Glutamatergic neuron (in vitro differentiated cells): Measurements from ENCODE around the gene HNRNPM. TPM values are rescaled to one million over a fixed set of nuclear protein-coding genes. Genes with fewer than 3 reads are reported as not detected.
"Not testable (repeated sequence)": the region's sequence is repeated elsewhere in the genome, so short reads cannot be mapped to it uniquely, and the experiment has no call there.

Experiments
- DNase-seq: peaks from one replicate; pipeline ENCODE4 v3.0.0; 2022
- H3K27ac Mint-ChIP-seq: one replicate; pipeline ENCODE4 v1.8.0; 2020; ENCODE audit warnings: mild to moderate bottlenecking, mixed read lengths, inconsistent platforms; ENCODE audit not compliant: unreplicated experiment
- H3K27me3 Mint-ChIP-seq: one replicate; pipeline ENCODE4 v1.8.0; 2020; ENCODE audit warnings: mild to moderate bottlenecking, moderate library complexity, mixed read lengths, inconsistent platforms; ENCODE audit not compliant: unreplicated experiment
- H3K36me3 Mint-ChIP-seq: one replicate; pipeline ENCODE4 v1.8.0; 2020; ENCODE audit warnings: mild to moderate bottlenecking, mixed read lengths, inconsistent platforms; ENCODE audit not compliant: unreplicated experiment
- H3K4me1 Mint-ChIP-seq: one replicate; pipeline ENCODE4 v1.8.0; 2020; ENCODE audit warnings: mild to moderate bottlenecking, low read depth, mixed read lengths, inconsistent platforms; ENCODE audit not compliant: unreplicated experiment
- H3K4me3 Mint-ChIP-seq: one replicate; pipeline ENCODE4 v1.8.0; 2020; ENCODE audit warnings: mild to moderate bottlenecking, mixed read lengths, inconsistent platforms; ENCODE audit not compliant: unreplicated experiment
- H3K9me3 Mint-ChIP-seq: one replicate; pipeline ENCODE4 v1.8.0; 2020; ENCODE audit warnings: mild to moderate bottlenecking, moderate library complexity, mixed read lengths, inconsistent platforms; ENCODE audit not compliant: unreplicated experiment
- CTCF ChIP-seq: fragments of 200-600 bp; sonication (generic); IDR thresholded peaks from one replicate; pipeline ENCODE4 v1.5.0; 2021; ENCODE audit not compliant: partially characterized antibody, unreplicated experiment
- total RNA-seq: library from RNA; stranded (reverse); fragmentation: NEBNext Ultra II Directional; extraction: Animal tissue kit (Norgen Biotek cat#: 25700); gene quantifications from one replicate; pipeline ENCODE4 v1.2.1, GENCODE V29; 2021; ENCODE audit not compliant: unreplicated experiment

The HNRNPM gene
- total RNA-seq, 1 donor from 2014 or later: 184 TPM

GRCh38 chr19:8512115-8512967 is 67.6 kb downstream of the HNRNPM start:
- H3K4me3 Mint-ChIP-seq: no peak overlapping the region
- H3K27me3 Mint-ChIP-seq: peaks cover 7% of the 10 kb centered on the region
- peaks cover 4% of the 10 kb centered on the region for H3K9me3 Mint-ChIP-seq
- no peaks in the 10 kb centered on the region for H3K4me1 Mint-ChIP-seq
- no peaks in the 10 kb centered on the region for H3K36me3 Mint-ChIP-seq
- TF ChIP-seq CTCF: no peak
- no peak for DNase-seq
- peak overlapping the region; percentile 99 for H3K27ac Mint-ChIP-seq

GRCh38 chr19:8513036-8513686 is 68.4 kb downstream of the HNRNPM start:
- peak overlapping the region; percentile 99 for H3K27ac Mint-ChIP-seq
- H3K4me1 Mint-ChIP-seq: no peaks in the 10 kb centered on the region
- H3K9me3 Mint-ChIP-seq: peaks cover 4% of the 10 kb centered on the region
- H3K27me3 Mint-ChIP-seq: peaks cover 7% of the 10 kb centered on the region
- no peak for TF ChIP-seq CTCF
- DNase-seq: no peak
- peak overlapping the region; percentile 90 for H3K4me3 Mint-ChIP-seq
- no peaks in the 10 kb centered on the region for H3K36me3 Mint-ChIP-seq

- Mint-ChIP-seq H3K4me1 (no peaks in the 10 kb centered on the region), H3K4me3 (peak within 1 kb of the TSS; percentile 90), H3K9me3 (peaks cover 8% of the 10 kb centered on the region), H3K36me3 (no peaks in the 10 kb centered on the region), H3K27me3 (peaks cover 10% of the 10 kb centered on the region), H3K27ac (peak within 1 kb of the TSS; percentile 99)
- peak; percentile 99 for DNase-seq
- no peak for TF ChIP-seq CTCF
These were observed 69.1 kb downstream of the HNRNPM start, which contains the start of gene ZNF414 for GRCh38 chr19:8513687-8514504. Gene ZNF414, minus strand, starts transcription at chr19:8514167. Its CDS starts 121 bp downstream, at chr19:8514046.

GRCh38 chr19:8514505-8515009 is 69.8 kb downstream of the HNRNPM start:
- not testable (repeated sequence) for H3K27me3 Mint-ChIP-seq, DNase-seq, H3K4me1 Mint-ChIP-seq, H3K36me3 Mint-ChIP-seq, H3K9me3 Mint-ChIP-seq
- Mint-ChIP-seq H3K4me3 (peak overlapping the region; percentile 90), H3K27ac (peak overlapping the region; percentile 99)

- peaks cover 8% of the 10 kb centered on the region for H3K9me3 Mint-ChIP-seq
- no peaks in the 10 kb centered on the region for H3K4me1 Mint-ChIP-seq
- H3K36me3 Mint-ChIP-seq: no peaks in the 10 kb centered on the region
- peak overlapping the region; percentile 43 for H3K27ac Mint-ChIP-seq
- no peak for TF ChIP-seq CTCF
- H3K27me3 Mint-ChIP-seq: peaks cover 12% of the 10 kb centered on the region
- peak overlapping the region; percentile 49 for H3K4me3 Mint-ChIP-seq
- DNase-seq: no peak
These were observed 70.5 kb downstream of the HNRNPM start for GRCh38 chr19:8515317-8515716.
